Measurements from ENCODE around the gene HACD3. TPM values are rescaled to one million over a fixed set of nuclear protein-coding genes. Genes with fewer than 3 reads are reported as not detected.
"Not testable (repeated sequence)": the region's sequence is repeated elsewhere in the genome, so short reads cannot be mapped to it uniquely, and the experiment has no call there.

The HACD3 gene
- total and polyA plus RNA-seq, 11 donors, result 3.2 to 16.7 (median 9.8) TPM

DNA sequence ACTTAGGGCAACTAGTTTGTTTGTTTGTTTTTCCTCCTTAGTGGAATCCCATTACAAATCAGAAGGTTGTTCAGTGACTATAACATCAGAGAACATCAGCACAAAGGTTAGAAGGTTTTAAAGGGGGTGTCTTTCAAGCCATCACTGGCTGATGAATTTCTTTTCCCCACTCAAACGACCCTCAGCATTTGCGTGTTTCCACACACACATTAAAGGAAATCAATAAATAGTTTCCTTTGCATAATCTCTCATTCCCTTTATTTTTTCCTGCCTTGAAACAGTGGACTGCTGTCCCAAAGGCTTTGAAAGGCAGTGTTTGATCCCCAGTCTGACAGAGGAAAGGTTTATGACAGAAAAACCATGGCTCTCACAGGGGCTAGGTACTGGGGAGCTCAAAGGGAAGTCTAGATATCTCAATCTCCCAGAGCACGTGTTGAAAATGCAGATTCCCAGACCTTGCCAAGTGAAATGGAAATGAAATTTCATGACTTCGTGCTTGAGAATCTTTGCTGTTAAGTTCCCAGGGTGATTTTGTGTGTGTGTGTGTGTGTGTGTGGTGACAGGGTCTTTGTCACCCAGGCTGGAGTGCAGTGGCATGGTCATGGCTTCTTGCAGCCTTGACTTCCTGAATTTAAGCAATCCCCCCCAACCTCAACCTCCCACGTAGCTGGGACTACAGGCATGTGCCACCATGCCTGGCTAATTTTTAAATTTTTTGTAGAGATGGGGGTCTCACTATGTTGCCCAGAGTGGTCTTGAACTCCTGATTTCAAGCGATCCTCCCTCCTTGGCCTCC lies 82.9 kb downstream of the HACD3 start:
- WGBS, 4 donors, result 75 to 80% (median 78%) methylated on average over 6 of the region's 6 CpGs
- no peak for TF ChIP-seq POLR2A (IDR thresholded peaks at IDR 0.05)
- TF ChIP-seq, protein P1, sequence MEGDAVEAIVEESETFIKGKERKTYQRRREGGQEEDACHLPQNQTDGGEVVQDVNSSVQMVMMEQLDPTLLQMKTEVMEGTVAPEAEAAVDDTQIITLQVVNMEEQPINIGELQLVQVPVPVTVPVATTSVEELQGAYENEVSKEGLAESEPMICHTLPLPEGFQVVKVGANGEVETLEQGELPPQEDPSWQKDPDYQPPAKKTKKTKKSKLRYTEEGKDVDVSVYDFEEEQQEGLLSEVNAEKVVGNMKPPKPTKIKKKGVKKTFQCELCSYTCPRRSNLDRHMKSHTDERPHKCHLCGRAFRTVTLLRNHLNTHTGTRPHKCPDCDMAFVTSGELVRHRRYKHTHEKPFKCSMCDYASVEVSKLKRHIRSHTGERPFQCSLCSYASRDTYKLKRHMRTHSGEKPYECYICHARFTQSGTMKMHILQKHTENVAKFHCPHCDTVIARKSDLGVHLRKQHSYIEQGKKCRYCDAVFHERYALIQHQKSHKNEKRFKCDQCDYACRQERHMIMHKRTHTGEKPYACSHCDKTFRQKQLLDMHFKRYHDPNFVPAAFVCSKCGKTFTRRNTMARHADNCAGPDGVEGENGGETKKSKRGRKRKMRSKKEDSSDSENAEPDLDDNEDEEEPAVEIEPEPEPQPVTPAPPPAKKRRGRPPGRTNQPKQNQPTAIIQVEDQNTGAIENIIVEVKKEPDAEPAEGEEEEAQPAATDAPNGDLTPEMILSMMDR (IDR thresholded peaks at IDR 0.05), result no peak
- Histone ChIP-seq H3K27ac (no peak overlapping the region), H3K4me1 (peaks cover 3 to 28% (median 20%) of the 10 kb centered on the region in 12 donors), H3K27me3 (no peaks in the 10 kb centered on the region), H3K9me3 (no peaks in the 10 kb centered on the region), H3K36me3 (no peaks in the 10 kb centered on the region), H3K4me3 (no peak overlapping the region)
- ATAC-seq (no peak), DNase-seq (no peak)
- intact Hi-C loops (cut with DNase I), result no loop called here

DNA sequence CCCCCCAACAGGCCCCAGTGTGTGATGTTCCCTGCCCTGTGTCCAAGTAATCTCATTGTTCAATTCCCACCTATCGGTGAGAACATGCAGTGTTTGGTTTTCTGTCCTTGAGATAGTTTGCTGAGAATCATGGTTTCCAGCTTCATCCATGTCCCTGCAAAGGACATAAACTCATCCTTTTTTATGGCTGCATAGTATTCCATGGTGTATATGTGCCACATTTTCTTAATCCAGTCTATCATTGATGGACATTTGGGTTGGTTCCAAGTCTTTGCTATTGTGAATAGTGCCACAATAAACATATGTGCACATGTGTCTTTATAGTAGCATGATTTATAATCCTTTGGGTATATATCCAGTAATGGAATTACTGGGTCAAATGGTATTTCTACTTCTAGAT lies 85.6 kb downstream of the HACD3 start:
- intact Hi-C loops (cut with DNase I); H3K27ac ChIP-seq; H3K4me3 ChIP-seq; H3K27me3 ChIP-seq; ATAC-seq; H3K9me3 ChIP-seq; DNase-seq; H3K36me3 ChIP-seq: not testable (repeated sequence)
- H3K4me1 ChIP-seq, result peaks cover 3 to 14% (median 8%) of the 10 kb centered on the region in 12 donors
- 87 to 100% (median 96%) methylated on average over 1 of the region's 1 CpG for WGBS, 4 donors

DNA sequence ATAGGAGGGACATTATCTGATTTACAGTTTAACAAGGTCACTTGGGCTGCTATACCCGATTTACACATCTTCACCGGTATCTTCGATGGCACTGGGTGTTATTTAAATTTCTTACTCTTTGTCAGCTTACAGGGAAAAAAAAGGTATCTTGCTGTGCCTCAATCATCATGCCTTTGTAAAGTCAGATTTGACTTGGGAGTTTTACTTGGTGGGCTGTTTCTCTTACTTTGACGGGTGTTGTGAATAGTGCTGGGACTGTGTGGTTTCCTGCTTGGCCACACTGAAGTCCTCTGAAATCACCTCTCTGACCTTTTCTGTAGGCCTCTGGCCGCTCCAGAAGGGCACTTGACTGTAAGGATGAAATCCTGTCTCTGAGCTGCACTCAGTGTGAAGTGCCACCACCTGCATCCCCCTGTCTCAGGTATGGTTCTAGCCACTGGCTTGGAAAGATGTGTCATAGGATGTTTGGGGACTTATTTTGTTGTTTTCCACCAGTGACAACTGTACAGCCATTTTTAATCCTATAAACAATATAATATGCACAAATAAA lies 88.4 kb downstream of the HACD3 start:
- no peak overlapping the region for H3K4me3 ChIP-seq
- no peaks in the 10 kb centered on the region for H3K27me3 ChIP-seq
- DNase-seq (no peak), ATAC-seq (no peak)
- H3K36me3 ChIP-seq, result no peaks in the 10 kb centered on the region
- H3K9me3 ChIP-seq, result no peaks in the 10 kb centered on the region
- intact Hi-C loops (cut with DNase I), result no loop called here
- no peaks in the 10 kb centered on the region for H3K4me1 ChIP-seq
- H3K27ac ChIP-seq, result no peak overlapping the region
- TF ChIP-seq, protein P1 (IDR thresholded peaks at IDR 0.05), result no peak
- no peak for TF ChIP-seq POLR2A (IDR thresholded peaks at IDR 0.05)
- WGBS, 4 donors, result 60 to 72% (median 65%) methylated on average over 5 of the region's 5 CpGs

DNA sequence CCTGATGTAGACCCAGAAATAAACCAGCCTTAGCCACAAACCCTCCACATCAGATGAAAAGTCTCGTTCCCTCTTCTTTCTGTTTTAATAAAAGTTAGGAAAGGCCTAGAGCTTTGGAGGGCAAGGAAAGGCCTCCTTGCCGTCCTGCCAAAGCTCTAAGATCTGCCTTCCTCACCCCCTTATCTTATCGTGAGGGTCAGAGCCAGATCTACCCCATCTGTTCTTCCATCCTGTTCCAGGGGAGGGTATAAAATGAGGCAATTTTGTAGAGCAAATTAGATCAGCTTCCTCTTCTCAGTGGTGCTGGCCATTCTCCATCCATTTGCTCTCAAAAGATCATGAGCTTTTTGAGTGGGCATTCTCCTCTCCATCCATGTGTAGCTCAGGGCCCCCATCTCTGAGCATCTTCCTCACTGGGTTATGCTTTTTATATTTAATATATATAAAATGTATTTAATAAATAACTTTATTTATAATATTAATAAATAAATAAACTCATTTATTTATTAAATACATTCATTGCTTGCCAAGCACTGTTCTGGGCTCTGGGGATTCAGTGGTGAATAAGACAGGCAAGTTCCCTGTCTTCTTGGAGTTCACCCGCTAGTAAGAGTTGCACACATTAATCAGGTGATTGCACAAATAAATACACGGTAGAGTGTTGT lies 89.5 kb downstream of the HACD3 start:
- DNase-seq (no peak), ATAC-seq (no peak)
- intact Hi-C loops (cut with DNase I), result no loop called here
- Histone ChIP-seq H3K9me3 (no peaks in the 10 kb centered on the region), H3K27me3 (no peaks in the 10 kb centered on the region), H3K27ac (no peak overlapping the region), H3K4me1 (no peaks in the 10 kb centered on the region), H3K36me3 (peaks cover 0 to 9% (median under 1%) of the 10 kb centered on the region in 9 donors), H3K4me3 (no peak overlapping the region)
- WGBS, 4 donors, result 69 to 76% (median 72%) methylated on average over 5 of the region's 5 CpGs
- TF ChIP-seq POLR2A (IDR thresholded peaks at IDR 0.05), result no peak
- TF ChIP-seq, protein P1 (IDR thresholded peaks at IDR 0.05), result no peak
